Thoracic aorta (tissue), 2 donors: Measurements from ENCODE around the gene SIK3. TPM values are rescaled to one million over a fixed set of nuclear protein-coding genes. Genes with fewer than 3 reads are reported as not detected.
A peak's percentile ranks its signal among the peaks of the same experiment; 100 is the strongest.

Source experiments
- ATAC-seq: fragments of 150-250 bp; one replicate; pipeline ENCODE4 v1.8.0; 2017; ENCODE audit warnings: low read depth; ENCODE audit not compliant: insufficient number of reproducible peaks, low FRiP score
- DNase-seq: peaks from one replicate; pipeline ENCODE4 v3.0.0-alpha.2; 2020; ENCODE audit warnings: low spot score
- H3K27ac ChIP-seq, 2 donors: fragments of 200-600 bp; sonication (generic); 1 replicate in 1 of 2; 2 replicates in 1 of 2; pipeline ENCODE4 v1.5.1; 2016; ENCODE audit warnings: mild to moderate bottlenecking in 2 of 2, moderate library complexity in 2 of 2
- H3K27me3 ChIP-seq: fragments of 200-600 bp; sonication (generic); replicated peaks from 2 replicates; pipeline ENCODE4 v1.6.0; 2016; ENCODE audit warnings: mild to moderate bottlenecking; ENCODE audit not compliant: insufficient read depth
- H3K36me3 ChIP-seq: fragments of 200-600 bp; sonication (generic); one replicate; pipeline ENCODE4 v1.5.1; 2016
- H3K4me1 ChIP-seq, 2 donors: fragments of 200-600 bp; sonication (generic); 1 replicate in 1 of 2; 2 replicates in 1 of 2; pipeline versions ENCODE4 v1.5.1 to v1.6.0; 2016; ENCODE audit warnings: low read depth in 2 of 2, mild to moderate bottlenecking in 1 of 2; ENCODE audit not compliant: control insufficient read depth in 1 of 2
- H3K4me3 ChIP-seq: fragments of 200-600 bp; sonication (generic); 2 replicates; pipeline ENCODE4 v1.5.1; 2016; ENCODE audit warnings: mild to moderate bottlenecking
- H3K9me3 ChIP-seq: fragments of 200-600 bp; sonication (generic); 2 replicates; pipeline ENCODE4 v1.5.1; 2016
- total RNA-seq, 2 donors: library from RNA; depleted of rRNA; stranded (reverse); fragments of >200 nt; gene quantifications; one replicate each; pipeline versions ENCODE4 v1.1.0 to v1.2.3, GENCODE V29; 2016
- TF ChIP-seq, protein P1 (sequence below): fragments of 200-600 bp; sonication (generic); IDR thresholded peaks from one replicate; pipeline ENCODE4 v1.5.1; 2019; ENCODE audit warnings: antibody characterized with exemption

SIK3 gene
- total RNA-seq, 2 donors from 2014 or later: 32.9 to 53.7 TPM

DNA sequence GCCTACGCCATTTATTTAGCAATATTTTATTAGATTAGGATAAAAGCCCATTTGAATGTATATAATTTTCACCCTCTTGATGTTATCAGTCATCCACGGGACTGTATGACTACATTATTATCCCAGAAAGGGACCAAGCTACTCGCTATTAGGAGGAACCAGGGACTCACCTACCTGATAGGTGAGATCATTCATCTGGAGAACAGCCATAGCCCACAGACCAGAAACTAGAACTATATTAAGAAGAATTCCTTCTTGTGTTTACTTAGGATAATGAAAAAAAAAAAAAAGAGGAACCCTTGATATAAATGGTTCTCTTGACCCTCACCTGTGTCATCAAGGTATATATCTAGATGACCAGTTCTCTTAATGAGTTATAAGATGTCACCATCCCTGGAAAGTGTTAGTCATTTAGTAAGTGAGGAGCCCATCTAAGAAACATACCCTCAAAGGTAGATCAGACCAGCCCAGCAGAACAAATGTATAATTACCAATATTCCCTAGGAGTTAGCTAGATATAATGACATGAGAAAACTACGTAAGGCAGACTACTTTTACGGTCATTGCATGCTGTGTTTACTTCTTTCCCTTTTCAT lies 8.0 kb downstream of the SIK3 start:
- no peak for ATAC-seq
- Histone ChIP-seq H3K27me3 (no peaks in the 10 kb centered on the region), H3K27ac (peak overlapping the region in 1 of 2 donors; percentile 33), H3K36me3 (no peaks in the 10 kb centered on the region), H3K4me1 (peaks cover 29 to 65% of the 10 kb centered on the region in 2 donors), H3K4me3 (peak overlapping the region; percentile 50), H3K9me3 (no peaks in the 10 kb centered on the region)
- TF ChIP-seq, protein P1, sequence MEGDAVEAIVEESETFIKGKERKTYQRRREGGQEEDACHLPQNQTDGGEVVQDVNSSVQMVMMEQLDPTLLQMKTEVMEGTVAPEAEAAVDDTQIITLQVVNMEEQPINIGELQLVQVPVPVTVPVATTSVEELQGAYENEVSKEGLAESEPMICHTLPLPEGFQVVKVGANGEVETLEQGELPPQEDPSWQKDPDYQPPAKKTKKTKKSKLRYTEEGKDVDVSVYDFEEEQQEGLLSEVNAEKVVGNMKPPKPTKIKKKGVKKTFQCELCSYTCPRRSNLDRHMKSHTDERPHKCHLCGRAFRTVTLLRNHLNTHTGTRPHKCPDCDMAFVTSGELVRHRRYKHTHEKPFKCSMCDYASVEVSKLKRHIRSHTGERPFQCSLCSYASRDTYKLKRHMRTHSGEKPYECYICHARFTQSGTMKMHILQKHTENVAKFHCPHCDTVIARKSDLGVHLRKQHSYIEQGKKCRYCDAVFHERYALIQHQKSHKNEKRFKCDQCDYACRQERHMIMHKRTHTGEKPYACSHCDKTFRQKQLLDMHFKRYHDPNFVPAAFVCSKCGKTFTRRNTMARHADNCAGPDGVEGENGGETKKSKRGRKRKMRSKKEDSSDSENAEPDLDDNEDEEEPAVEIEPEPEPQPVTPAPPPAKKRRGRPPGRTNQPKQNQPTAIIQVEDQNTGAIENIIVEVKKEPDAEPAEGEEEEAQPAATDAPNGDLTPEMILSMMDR: no peak
- no peak for DNase-seq

DNA sequence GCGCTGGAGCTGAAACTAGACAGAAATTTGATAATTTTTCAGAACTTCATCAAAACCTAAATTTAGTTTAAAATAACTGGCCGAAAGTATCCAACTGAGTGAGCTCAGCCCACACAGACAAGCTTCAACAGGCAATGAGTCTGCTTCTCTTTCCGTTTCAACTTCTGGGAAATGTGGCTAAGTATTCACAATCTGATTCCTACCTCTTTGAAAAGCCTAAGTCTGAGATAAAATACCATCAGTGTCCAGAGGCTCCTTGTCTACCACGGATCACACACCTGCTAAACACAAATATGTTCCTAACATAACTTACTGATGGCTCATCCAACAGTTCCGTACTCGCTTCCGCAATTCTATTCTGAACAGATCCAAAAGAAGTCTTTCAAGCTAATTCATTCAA lies 8.5 kb downstream of the SIK3 start:
- no peaks in the 10 kb centered on the region for H3K36me3 ChIP-seq
- TF ChIP-seq, protein P1: no peak
- DNase-seq: no peak
- H3K4me1 ChIP-seq: peaks cover 28 to 60% of the 10 kb centered on the region in 2 donors
- no peaks in the 10 kb centered on the region for H3K27me3 ChIP-seq
- H3K4me3 ChIP-seq: peak overlapping the region; percentile 50
- H3K9me3 ChIP-seq: no peaks in the 10 kb centered on the region
- no peak for ATAC-seq
- H3K27ac ChIP-seq: peak overlapping the region in 1 of 2 donors; percentile 33

DNA sequence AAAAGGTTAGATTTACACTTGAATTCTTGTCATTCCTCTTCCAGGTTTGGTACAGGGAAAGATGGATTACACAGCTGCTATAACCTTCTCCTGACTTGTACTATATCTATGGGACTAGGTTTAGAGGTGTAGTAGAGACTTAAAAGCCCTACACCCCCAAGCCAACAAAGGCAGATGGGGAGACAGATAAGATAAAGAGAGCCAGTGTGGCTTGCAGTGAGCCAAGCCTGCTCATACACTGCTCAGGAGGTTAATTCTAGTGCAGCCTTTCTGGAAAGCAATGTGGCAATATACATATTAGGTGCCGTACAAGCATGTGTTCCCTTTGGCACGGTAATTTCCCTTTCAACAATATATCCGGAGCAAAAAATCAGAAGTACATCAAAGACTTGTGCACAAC lies 10.8 kb downstream of the SIK3 start:
- TF ChIP-seq, protein P1: no peak
- no peak for DNase-seq
- Histone ChIP-seq H3K4me3 (no peak overlapping the region), H3K36me3 (no peaks in the 10 kb centered on the region), H3K27me3 (no peaks in the 10 kb centered on the region), H3K27ac (no peak overlapping the region), H3K4me1 (peaks cover 37 to 61% of the 10 kb centered on the region in 2 donors), H3K9me3 (no peaks in the 10 kb centered on the region)
- no peak for ATAC-seq

DNA sequence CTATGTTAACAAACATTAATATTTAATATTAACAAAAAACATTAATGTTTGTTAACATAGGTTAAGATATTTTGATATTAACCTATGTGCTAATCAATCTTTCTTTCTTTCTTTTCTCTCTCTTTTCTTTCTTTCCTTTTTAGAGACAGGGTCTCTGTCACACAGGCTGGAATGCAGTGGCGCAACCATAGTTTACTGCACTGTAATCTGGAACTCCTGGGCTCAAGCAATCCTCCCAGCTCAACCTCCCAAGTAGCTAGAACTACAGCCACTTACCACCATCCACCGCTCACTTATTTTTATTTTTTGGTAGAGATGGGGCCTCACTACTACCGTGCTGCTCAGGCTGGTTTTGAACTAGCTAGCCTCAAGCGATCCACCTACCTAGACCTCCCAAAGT lies 13.2 kb downstream of the SIK3 start:
- DNase-seq: no peak
- no peaks in the 10 kb centered on the region for H3K36me3 ChIP-seq
- TF ChIP-seq, protein P1: no peak
- peaks cover 30 to 50% of the 10 kb centered on the region in 2 donors for H3K4me1 ChIP-seq
- H3K27me3 ChIP-seq: no peaks in the 10 kb centered on the region
- no peak for ATAC-seq
- no peak overlapping the region for H3K27ac ChIP-seq
- no peaks in the 10 kb centered on the region for H3K9me3 ChIP-seq
- no peak overlapping the region for H3K4me3 ChIP-seq

DNA sequence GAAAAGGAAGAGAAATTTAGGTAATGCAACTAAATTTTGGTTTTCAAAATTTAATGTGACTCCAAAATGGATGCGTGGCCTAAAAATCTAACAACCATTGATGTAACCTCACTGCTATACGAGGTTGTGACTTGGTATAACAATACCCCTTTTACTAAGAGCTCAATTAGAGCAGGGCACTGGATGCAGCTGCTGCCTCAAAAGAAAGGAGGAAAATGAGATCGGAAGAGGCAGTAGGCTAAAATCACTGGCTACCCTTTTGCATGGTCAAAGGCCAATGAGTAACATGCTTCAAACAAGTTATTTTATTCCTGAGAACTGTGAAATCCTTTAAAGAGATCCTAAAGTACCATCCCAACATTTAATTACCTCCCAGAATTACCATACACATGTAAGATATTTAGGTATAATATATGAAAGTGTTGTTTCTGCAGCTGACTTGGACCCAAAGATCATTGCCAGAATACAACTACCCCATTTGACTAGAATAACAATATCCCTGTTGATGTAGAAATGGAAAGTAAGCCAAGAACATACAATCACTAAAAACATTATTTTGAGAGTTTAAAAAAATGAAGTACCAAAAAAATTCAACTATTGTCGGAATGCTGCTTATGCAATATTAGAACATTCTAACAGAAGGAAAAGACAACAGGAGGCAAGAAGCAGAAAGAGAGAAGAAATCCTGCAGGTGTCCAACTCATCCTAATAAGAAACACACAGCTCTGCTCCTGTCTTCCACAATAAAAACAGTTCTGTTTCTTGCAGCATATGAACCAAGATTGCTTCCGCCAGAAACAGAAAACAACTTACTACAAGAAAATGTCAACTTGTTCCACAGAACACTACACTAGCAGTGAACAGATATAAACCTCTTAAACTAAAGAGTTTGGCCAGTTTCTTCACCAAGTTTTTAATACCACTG lies 15.0 kb downstream of the SIK3 start:
- Histone ChIP-seq H3K4me3 (peak overlapping the region; percentile 56), H3K9me3 (no peaks in the 10 kb centered on the region), H3K4me1 (peaks cover 24 to 41% of the 10 kb centered on the region in 2 donors), H3K27ac (peak overlapping the region; percentile 35 to 61), H3K36me3 (no peaks in the 10 kb centered on the region), H3K27me3 (no peaks in the 10 kb centered on the region)
- ATAC-seq (no peak), DNase-seq (no peak)
- TF ChIP-seq, protein P1: no peak
